Caco-2 (cell line): ENCODE data around the gene RBM18. TPM values are rescaled to one million over a fixed set of nuclear protein-coding genes. Genes with fewer than 3 reads are reported as not detected.

Experiments used
- BruUV-seq: library from RNA; stranded (reverse); fragments of 400-500 nt; replicated peaks from 2 replicates; lab custom pipeline; 2021; lab: Mats Ljungman, UMichigan
- CTCF ChIA-PET: fragments of 300-600 bp; sonication (Branson Sonifier 250); formaldehyde crosslinking; loops from one replicate; lab custom pipeline; 2022; ENCODE audit warnings: antibody characterized with exemption; lab: Charles Lee
- POLR2A ChIA-PET: fragments of 300-600 bp; sonication (Branson Sonifier 250); formaldehyde crosslinking; loops from one replicate; lab custom pipeline; 2022; ENCODE audit warnings: antibody characterized with exemption; lab: Charles Lee
- DNase-seq, 2 experiments: peaks; one replicate each; pipeline versions ENCODE4 v3.0.0 to v3.0.0-alpha.2; 2020 to 2022
- H3K27me3 ChIP-seq: replicated peaks from 2 replicates; pipeline ENCODE4 v1.6.0; 2011; ENCODE audit warnings: low read length; ENCODE audit not compliant: control insufficient read depth, insufficient read depth
- H3K36me3 ChIP-seq: 2 replicates; pipeline ENCODE4 v1.5.1; 2011; ENCODE audit warnings: low read length; ENCODE audit not compliant: control insufficient read depth, insufficient read depth
- H3K4me1 ChIP-seq: fragments of 250-450 bp; sonication (Bioruptor Pico); 2 replicates; pipeline ENCODE4 v1.5.1; 2020; ENCODE audit warnings: mild to moderate bottlenecking
- H3K4me3 ChIP-seq: 2 replicates; pipeline ENCODE4 v1.5.1; 2011; ENCODE audit warnings: low read depth, mild to moderate bottlenecking, control low read depth, low read length
- H3K9me3 ChIP-seq: fragments of 250-450 bp; sonication (Bioruptor Pico); 2 replicates; pipeline ENCODE4 v1.5.1; 2020; ENCODE audit warnings: mild to moderate bottlenecking, moderate library complexity
- H3K27ac Mint-ChIP-seq: one replicate; pipeline ENCODE4 v1.8.0; 2022; ENCODE audit warnings: mixed read lengths; ENCODE audit not compliant: unreplicated experiment
- H3K27me3 Mint-ChIP-seq: one replicate; pipeline ENCODE4 v1.8.0; 2022; ENCODE audit warnings: mixed read lengths; ENCODE audit not compliant: insufficient read depth, unreplicated experiment
- H3K36me3 Mint-ChIP-seq: one replicate; pipeline ENCODE4 v1.8.0; 2022; ENCODE audit warnings: mild to moderate bottlenecking, mixed read lengths; ENCODE audit not compliant: insufficient read depth, unreplicated experiment
- H3K4me1 Mint-ChIP-seq: one replicate; pipeline ENCODE4 v1.8.0; 2022; ENCODE audit warnings: low read depth, mixed read lengths; ENCODE audit not compliant: unreplicated experiment
- H3K4me3 Mint-ChIP-seq: one replicate; pipeline ENCODE4 v1.8.0; 2022; ENCODE audit warnings: mild to moderate bottlenecking, moderate library complexity, mixed read lengths; ENCODE audit not compliant: unreplicated experiment
- H3K9me3 Mint-ChIP-seq: one replicate; pipeline ENCODE4 v1.8.0; 2022; ENCODE audit warnings: mixed read lengths; ENCODE audit not compliant: unreplicated experiment
- intact Hi-C: fragments of 100-400 bp; cut with micrococcal nuclease; formaldehyde crosslinking; loops from one replicate; pipeline ENCODE4 v1.10.0; 2022; ENCODE audit not compliant: unreplicated experiment
- total RNA-seq: library from RNA; stranded (reverse); gene quantifications from 2 replicates; pipeline ENCODE4 v1.2.3, GENCODE V29; 2022
- TF ChIP-seq, protein P1 (sequence below), 2 experiments: fragments of 200-600 bp in 1 of 2; IDR thresholded peaks; 1 replicate in 1 of 2; 2 replicates in 1 of 2; pipeline versions ENCODE4 v1.5.1 to v1.8.0; 2011 to 2022; ENCODE audit warnings: antibody characterized with exemption in 1 of 2, control low read depth in 1 of 2, inconsistent platforms in 1 of 2, low read depth in 1 of 2, low read length in 1 of 2, mild to moderate bottlenecking in 1 of 2, moderate library complexity in 1 of 2; ENCODE audit not compliant: insufficient read depth in 1 of 2, severe bottlenecking in 1 of 2, unreplicated experiment in 1 of 2

The RBM18 gene
- total RNA-seq, 1 experiment from 2014 or later, result 20.6 TPM

DNA sequence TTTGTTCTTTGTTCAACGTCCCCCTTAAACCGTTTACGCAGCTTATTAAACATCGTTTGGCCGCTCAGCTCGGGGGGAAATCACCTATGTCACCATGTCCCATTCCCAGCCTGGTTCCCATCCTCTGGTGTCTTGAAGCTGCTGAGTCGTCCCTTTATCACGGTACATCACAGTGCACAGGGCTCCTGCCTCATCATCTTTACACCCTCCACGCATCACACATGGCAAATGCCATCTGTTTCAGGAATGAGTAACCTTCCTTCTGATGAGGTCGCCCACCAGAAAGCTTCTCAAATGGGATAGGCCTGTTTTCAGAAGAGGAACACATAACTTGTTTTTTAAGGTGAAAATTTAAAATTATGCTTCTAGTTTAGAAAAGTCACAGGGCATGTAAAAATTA is 28.0 kb downstream of the RBM18 start:
- no TSS peak for BruUV-seq
- DNase-seq, result no peak
- no peak overlapping the region for H3K4me3 Mint-ChIP-seq
- peaks cover 13% of the 10 kb centered on the region for H3K36me3 Mint-ChIP-seq
- no peaks in the 10 kb centered on the region for H3K4me1 ChIP-seq
- ChIA-PET CTCF (no interaction called here), POLR2A (no interaction called here)
- no peaks in the 10 kb centered on the region for H3K9me3 Mint-ChIP-seq
- peaks cover 3% of the 10 kb centered on the region for H3K27me3 Mint-ChIP-seq
- no peaks in the 10 kb centered on the region for H3K27me3 ChIP-seq
- TF ChIP-seq, protein P1, sequence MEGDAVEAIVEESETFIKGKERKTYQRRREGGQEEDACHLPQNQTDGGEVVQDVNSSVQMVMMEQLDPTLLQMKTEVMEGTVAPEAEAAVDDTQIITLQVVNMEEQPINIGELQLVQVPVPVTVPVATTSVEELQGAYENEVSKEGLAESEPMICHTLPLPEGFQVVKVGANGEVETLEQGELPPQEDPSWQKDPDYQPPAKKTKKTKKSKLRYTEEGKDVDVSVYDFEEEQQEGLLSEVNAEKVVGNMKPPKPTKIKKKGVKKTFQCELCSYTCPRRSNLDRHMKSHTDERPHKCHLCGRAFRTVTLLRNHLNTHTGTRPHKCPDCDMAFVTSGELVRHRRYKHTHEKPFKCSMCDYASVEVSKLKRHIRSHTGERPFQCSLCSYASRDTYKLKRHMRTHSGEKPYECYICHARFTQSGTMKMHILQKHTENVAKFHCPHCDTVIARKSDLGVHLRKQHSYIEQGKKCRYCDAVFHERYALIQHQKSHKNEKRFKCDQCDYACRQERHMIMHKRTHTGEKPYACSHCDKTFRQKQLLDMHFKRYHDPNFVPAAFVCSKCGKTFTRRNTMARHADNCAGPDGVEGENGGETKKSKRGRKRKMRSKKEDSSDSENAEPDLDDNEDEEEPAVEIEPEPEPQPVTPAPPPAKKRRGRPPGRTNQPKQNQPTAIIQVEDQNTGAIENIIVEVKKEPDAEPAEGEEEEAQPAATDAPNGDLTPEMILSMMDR (IDR thresholded peaks at IDR 0.05; ENCODE audit: insufficient read depth in 1 of 2, low read depth in 1 of 2, low read length in 1 of 2, severe bottlenecking in 1 of 2, unreplicated experiment in 1 of 2), result no peak
- no peak overlapping the region for H3K4me3 ChIP-seq
- intact Hi-C loops, result no loop called here
- no peak overlapping the region for H3K27ac Mint-ChIP-seq
- H3K9me3 ChIP-seq, result no peaks in the 10 kb centered on the region
- no peaks in the 10 kb centered on the region for H3K4me1 Mint-ChIP-seq
- 0 out of 2 replicates have a peak, but pooled peaks cover 1% of the 10 kb centered on the region for H3K36me3 ChIP-seq

DNA sequence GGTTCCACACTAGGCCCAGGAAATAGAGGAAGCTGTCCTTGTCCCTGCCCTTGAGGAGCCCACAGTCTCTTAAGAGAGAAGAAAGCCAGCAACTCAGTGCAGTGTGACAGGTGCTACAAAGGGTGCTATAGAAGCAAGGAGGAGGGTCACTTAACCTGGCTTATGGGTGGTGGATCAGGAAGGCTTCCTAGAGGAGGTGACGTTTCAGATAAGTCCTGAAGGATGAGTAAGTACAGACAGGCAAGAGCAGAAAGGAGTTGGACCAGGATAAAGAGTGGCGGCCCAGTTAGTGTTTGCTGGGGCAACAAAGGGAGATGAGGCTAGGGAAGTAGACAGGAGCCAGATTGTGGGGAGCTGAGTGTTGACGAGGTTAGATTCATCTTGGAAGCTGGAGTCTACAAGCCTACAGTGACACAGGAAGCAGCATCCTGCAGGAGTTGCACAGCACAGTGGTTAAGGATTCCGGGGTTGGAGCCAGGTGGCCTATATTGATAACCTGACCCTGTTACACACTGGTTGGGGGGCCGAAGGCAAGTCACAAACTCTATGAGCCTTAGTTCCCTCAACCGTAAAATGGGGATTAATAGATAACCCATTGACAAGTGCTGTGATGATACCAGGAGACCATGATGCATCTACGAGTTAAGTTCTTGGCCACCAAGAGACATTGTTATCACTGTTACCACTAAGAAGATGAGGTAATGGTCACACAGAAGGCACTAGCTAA is 30.5 kb downstream of the RBM18 start:
- Histone ChIP-seq H3K4me1 (0 out of 2 replicates have a peak, but pooled peaks cover 8% of the 10 kb centered on the region), H3K36me3 (no peaks in the 10 kb centered on the region), H3K27me3 (no peaks in the 10 kb centered on the region; the same call in 1 of the 2 replicates), H3K4me3 (no peak overlapping the region), H3K9me3 (no peaks in the 10 kb centered on the region)
- POLR2A ChIA-PET, result no interaction called here
- TF ChIP-seq, protein P1 (IDR thresholded peaks at IDR 0.05; ENCODE audit: insufficient read depth in 1 of 2, low read depth in 1 of 2, low read length in 1 of 2, severe bottlenecking in 1 of 2, unreplicated experiment in 1 of 2), result no peak
- CTCF ChIA-PET, result no interaction called here
- Mint-ChIP-seq H3K4me1 (no peaks in the 10 kb centered on the region), H3K27me3 (peaks cover 3% of the 10 kb centered on the region), H3K27ac (no peak overlapping the region), H3K36me3 (no peaks in the 10 kb centered on the region), H3K4me3 (no peak overlapping the region), H3K9me3 (no peaks in the 10 kb centered on the region)
- no peak for DNase-seq
- no TSS peak for BruUV-seq
- intact Hi-C loops, result loop anchor here (5.0 kb wide), 1 partner anchor 107 kb away; no protein-coding TSS in a partner anchor

DNA sequence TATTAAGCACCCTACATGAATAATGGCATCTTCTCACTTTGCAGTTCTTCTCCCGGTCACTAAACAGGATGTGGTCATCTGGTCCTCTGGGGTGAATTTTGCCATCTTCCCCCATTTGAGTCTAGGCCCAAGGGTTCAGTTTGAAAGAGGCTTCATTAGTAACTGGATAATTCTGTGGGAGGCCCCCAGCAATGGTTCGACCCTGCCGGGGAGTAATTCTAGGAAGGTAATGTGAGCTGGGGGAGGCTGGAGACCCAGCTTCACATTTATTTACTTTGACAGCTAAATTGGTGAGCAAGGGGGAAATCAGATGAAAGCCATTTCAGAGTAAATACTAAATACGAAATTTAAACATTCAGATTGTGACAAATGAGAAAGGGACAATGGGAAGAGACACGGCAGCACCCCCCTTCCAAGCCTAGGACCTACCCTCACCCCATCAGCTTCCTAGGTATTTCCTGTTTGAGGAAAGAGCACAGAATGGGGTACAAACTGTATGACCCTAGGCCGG is 31.8 kb downstream of the RBM18 start:
- CTCF ChIA-PET, result no interaction called here
- H3K27me3 Mint-ChIP-seq, result peaks cover 3% of the 10 kb centered on the region

More for the DNA sequence above, 31.8 kb downstream of the RBM18 start:
- 0 out of 2 replicates have a peak, but pooled peaks cover 8% of the 10 kb centered on the region for H3K4me1 ChIP-seq
- intact Hi-C loops, result loop anchor here (5.0 kb wide), 1 partner anchor 106 kb away; no protein-coding TSS in a partner anchor
- H3K4me3 ChIP-seq, result no peak overlapping the region
- POLR2A ChIA-PET, result interaction anchor here (0.6 kb wide), 2 partner anchors 72 to 680 kb away, joined by 3 to 5 read pairs; no protein-coding TSS in a partner anchor
- no peaks in the 10 kb centered on the region for H3K9me3 ChIP-seq
- no peak overlapping the region for H3K4me3 Mint-ChIP-seq
- no peaks in the 10 kb centered on the region for H3K9me3 Mint-ChIP-seq
- no peak overlapping the region for H3K27ac Mint-ChIP-seq
- peaks cover 1% of the 10 kb centered on the region; the same call in 1 of the 2 replicates for H3K27me3 ChIP-seq
- H3K36me3 ChIP-seq, result no peaks in the 10 kb centered on the region
- TF ChIP-seq, protein P1 (IDR thresholded peaks at IDR 0.05; ENCODE audit: insufficient read depth in 1 of 2, low read depth in 1 of 2, low read length in 1 of 2, severe bottlenecking in 1 of 2, unreplicated experiment in 1 of 2), result no peak
- no TSS peak for BruUV-seq
- no peaks in the 10 kb centered on the region for H3K36me3 Mint-ChIP-seq
- no peaks in the 10 kb centered on the region for H3K4me1 Mint-ChIP-seq
- no peak for DNase-seq
